Inflammatory macrophage treated with lipopolysaccharide for 1 hour (primary cell): ENCODE data around the gene PRDM15.
A peak's percentile ranks its signal among the peaks of the same experiment; 100 is the strongest.

Source experiments
- DNase-seq, 2 donors: peaks; one replicate each; pipeline ENCODE4 v3.0.0-alpha.2; 2020 to 2022

Gene PRDM15

GRCh38 chr21:41908829-41909228, 29.7 kb upstream of the PRDM15 start:
- no peak for DNase-seq

- DNase-seq: no peak
Measured at GRCh38 chr21:41907496-41908258, 28.5 kb upstream of the PRDM15 start.

DNA sequence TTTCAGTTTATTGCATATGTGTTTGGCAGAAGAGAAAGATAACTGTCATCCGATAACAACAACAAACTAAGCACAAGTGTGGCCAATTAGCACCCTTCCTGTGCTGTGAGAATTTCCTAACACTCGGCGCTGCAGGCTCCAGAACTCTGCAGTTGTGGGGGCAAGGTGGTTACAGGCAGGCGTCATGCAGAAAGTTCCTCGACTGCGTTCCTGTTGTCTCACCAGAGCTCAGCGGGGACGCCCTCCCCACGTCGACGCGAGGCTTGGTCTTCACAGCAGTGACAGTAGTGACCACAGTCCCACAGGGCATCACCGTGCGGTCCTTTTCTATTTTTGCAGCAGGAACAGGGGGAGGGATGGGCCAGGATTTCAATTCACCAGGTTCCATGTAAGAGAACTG, 27.6 kb upstream of the PRDM15 start:
- DNase-seq: no peak

GRCh38 chr21:41903559-41904351, 24.6 kb upstream of the PRDM15 start:
- no peak for DNase-seq

- no peak for DNase-seq
Measured at GRCh38 chr21:41902946-41903345, 23.8 kb upstream of the PRDM15 start.

GRCh38 chr21:41901782-41902181, 22.6 kb upstream of the PRDM15 start:
- DNase-seq: no peak

- peak; percentile 65 to 68 for DNase-seq
Measured at GRCh38 chr21:41901099-41901498, 22.0 kb upstream of the PRDM15 start.

GRCh38 chr21:41900401-41900800, 21.3 kb upstream of the PRDM15 start:
- no peak for DNase-seq

GRCh38 chr21:41899426-41900202, 20.5 kb upstream of the PRDM15 start:
- no peak for DNase-seq

DNA sequence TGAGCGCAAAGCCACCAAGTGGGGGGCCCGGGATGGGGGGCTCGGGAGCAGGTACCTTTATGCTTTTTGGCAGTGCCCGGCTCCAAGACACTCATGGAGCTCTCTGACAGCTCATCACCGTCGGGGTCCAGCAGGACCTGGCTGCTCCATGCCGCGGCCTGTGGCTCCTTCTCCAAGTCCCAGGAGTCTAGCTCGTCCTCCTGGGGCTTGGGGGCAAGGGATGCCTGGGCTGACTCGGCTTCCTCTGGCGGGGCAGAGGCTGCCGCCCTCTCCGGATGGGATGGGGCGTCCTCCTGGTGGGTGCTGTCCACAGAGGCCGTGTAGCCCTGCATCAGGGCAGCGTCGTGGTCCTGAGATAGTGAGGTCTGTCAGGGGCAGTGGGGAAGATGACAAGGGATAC, 19.9 kb upstream of the PRDM15 start:
- no peak for DNase-seq

- no peak for DNase-seq
Measured at GRCh38 chr21:41897700-41898099, 18.6 kb upstream of the PRDM15 start.

DNA sequence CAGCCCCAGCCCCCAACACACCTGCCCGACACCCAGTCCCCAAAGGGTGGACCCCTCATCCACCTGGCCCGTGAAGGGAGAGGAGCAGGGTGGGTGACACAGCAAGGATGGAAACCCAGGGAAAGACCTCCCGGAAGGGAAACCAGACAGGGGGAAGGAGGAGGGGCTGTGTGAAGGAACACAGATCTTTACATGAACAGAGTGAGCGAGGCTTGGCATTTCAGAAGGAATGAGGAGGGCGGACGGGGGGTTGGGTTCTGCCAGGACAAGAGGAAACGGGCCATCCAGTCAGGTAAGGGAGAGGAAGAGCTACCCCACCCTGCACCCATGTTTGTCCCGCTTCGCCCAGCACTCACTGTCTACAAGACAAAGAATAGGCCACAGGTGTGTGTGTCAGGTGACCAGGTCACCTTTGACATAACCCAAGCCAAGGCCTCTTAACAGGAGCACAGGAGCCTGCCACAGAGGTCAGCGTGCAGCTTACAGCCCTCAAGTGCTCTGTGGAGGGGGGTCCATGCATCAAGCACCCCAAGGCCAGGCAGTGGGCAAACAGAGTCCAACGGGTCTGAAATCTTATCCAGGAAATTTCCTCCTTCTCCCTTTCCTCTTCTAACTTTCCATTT, 18.0 kb upstream of the PRDM15 start:
- DNase-seq: no peak

DNA sequence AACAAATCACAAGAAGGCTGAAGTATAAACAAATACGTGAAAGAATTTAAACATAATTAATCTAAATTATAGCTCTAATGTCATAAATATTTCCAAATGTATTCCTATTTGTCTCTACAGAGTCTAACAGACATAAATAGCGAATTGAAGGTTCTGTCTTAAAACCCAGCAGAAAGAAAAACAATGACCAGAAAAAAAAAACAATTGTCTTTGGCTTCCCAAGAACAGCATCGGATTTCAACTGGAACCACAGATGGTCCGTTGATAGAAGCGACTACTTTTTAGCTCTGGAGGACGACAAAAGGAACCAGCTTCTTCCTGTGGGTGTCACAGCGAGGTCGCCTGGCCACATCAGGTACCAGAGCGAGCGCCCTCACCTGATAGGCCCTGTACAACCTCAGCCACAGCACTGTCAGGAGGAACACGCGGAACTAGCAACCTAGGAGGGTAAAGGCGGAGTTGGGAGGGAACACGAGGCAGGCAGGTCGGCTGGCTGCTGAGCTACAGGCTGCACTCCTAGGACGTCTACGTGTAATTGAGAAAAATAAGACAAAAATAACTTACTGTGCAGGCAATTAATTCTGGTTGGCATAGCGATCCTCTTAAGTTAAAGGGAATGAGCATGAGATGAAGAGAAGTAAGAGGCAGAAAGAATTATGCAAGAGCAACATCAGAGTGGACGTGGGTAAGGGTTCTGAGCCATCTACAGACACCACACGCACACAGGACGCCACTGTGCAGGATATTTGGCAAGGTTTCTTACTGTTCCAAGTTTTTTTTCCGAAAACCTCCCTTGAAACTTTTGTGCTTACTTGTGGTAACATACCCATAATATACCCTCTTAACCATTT, 16.7 kb upstream of the PRDM15 start:
- DNase-seq: no peak

GRCh38 chr21:41894922-41895557, 15.9 kb upstream of the PRDM15 start:
- no peak for DNase-seq

- no peak for DNase-seq
Measured at GRCh38 chr21:41894511-41894910, 15.4 kb upstream of the PRDM15 start.

DNA sequence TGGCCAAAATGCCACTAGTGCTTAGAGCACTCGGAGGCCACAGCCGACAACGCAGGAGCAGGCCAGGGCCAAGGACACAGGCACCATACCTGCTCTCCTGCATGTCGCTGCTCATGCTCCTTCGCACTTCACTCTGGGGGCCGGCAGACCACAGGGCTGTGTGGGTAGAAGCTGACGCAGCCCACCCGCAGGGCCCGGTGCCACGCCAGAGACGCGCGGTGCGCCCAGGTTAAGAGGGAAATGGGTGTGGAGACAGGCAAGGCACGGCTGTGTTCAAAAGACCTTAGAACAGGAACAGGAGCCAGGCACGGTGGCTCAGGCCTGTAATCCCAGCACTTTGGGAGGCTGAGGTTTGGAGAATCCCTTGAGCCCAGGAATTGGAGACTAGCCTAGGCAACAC, 13.6 kb upstream of the PRDM15 start:
- DNase-seq: no peak

DNA sequence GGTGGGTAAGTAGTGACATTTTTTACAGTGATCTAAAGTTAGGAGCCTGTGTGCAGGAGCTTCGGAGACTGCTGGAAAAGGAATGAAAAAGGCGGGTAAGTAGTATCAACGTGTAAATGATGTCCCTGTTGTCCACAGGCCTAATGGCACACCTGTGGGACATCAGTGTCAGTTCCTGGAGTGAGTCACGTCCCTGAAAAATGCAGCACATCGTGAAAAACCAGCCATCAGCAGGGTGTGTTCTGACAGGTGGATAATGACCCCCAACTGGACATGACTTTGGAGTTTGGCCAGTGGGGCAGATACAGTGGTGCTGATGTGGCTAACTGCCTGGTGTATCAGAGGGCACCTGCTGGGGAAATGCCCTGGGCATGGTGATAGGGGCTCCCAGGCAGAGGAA, 12.0 kb upstream of the PRDM15 start:
- DNase-seq: no peak

DNA sequence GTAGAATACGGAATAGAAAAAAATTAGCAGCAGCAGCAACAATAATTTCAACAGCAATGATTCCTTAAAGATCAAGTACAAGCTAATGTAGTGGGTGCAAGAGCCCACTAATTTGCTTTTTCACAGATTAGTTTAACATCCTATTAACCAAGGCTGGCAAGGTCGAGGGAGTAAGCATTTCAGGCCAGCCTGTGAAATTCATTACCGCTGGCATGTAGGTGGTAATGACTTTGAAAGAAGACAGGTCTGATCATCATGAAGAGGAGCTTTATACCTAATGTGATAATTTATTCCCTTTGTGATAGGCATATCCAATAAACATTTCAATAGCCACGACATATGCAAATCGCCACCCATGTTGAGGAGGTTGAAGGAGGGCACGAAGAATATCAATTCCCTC, 11.2 kb upstream of the PRDM15 start:
- no peak for DNase-seq

GRCh38 chr21:41888749-41889376, 9.7 kb upstream of the PRDM15 start:
- no peak for DNase-seq

DNA sequence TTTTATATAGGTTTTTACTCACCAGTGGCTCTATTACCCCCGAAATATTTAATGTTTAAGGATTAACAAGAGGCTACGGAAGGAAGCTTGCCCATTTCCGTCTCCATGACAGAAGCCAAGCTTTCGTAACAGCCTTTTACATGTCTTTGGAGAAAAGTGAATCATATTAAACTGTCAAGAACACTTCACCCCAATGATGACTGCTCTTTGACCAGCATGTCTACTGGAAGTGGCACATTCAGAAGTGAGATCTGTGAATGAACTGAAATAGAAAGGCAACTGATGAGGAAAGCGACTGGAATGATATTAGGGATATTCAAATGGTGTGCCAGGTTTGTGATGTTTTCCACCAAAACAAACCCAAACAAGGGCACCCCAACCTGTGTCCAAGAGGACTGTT, 8.5 kb upstream of the PRDM15 start:
- peak; percentile 13 to 17 for DNase-seq

- DNase-seq: no peak
Measured at GRCh38 chr21:41886328-41886727, 7.2 kb upstream of the PRDM15 start.
